ENCODE measurements around the gene CLDN6. TPM values are rescaled to one million over a fixed set of nuclear protein-coding genes. Genes with fewer than 3 reads are reported as not detected.

Gene CLDN6
- total RNA-seq, 5 donors from 2014 or later (not counting 1 experiment from before 2014, with no cell fraction given): 0.30 to 1.1 (median 0.85) TPM; not detected in 2

DNA sequence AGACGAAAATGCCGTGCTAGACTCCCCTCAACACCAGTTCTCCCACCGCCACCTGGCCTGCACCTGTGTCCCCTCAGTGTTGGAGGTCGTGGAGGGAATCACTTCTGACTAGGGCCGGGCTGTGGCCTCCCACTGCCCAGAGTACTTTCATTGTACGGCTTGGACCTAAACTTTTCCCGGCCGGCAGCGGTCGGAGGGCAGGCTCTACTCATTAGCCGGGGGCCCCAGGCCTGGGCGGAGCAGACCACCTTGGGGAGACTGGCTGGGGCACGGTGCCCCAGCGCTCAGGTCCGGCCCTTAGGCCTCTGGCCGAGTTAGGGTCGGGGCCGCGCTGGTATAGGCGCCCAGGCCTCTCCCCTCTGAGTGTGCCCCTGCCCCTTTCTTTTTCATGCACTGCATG lies 639 bp downstream of the CLDN6 start:
- 93% methylated on average over 20 of the region's 20 CpGs for WGBS (ENCODE audit: insufficient coverage)
- DNase-seq (no peak), ATAC-seq (replicated peaks in 1 of 4) (no peak)
- Mint-ChIP-seq H3K27ac (no peak overlapping the region), H3K4me1 (peaks cover 19 to 32% (median 28%) of the 10 kb centered on the region in 3 donors), H3K36me3 (no peaks in the 10 kb centered on the region), H3K27me3 (peaks cover 0 to 16% of the 10 kb centered on the region in 2 donors), H3K4me3 (no peak overlapping the region), H3K9me3 (no peaks in the 10 kb centered on the region)
- Histone ChIP-seq H3K27ac (ENCODE audit: low read length) (no peak overlapping the region), H3K4me3 (ENCODE audit: control insufficient read depth in 1 of 2, extremely low read depth in 1 of 2, low read length in 1 of 2) (no peak overlapping the region), H3K27me3 (replicated peaks in 1 of 2; ENCODE audit: control insufficient read depth in 2 of 2, extremely low read depth in 1 of 2, insufficient read depth in 2 of 2, low read length in 1 of 2) (peaks cover 0 to 42% of the 10 kb centered on the region in 2 experiments), H3K9me3 (no peaks in the 10 kb centered on the region), H3K4me1 (ENCODE audit: control insufficient read depth in 1 of 2, extremely low read depth in 1 of 2, insufficient read depth in 2 of 2, low read length in 2 of 2) (peaks cover 16 to 54% of the 10 kb centered on the region in 2 experiments), H3K36me3 (ENCODE audit: control insufficient read depth in 2 of 2, extremely low read depth in 1 of 2, insufficient read depth in 1 of 2, low read length in 1 of 2) (no peaks in the 10 kb centered on the region)
- CTCF ChIA-PET: no interaction called here
- POLR2A ChIA-PET: no interaction called here

DNA sequence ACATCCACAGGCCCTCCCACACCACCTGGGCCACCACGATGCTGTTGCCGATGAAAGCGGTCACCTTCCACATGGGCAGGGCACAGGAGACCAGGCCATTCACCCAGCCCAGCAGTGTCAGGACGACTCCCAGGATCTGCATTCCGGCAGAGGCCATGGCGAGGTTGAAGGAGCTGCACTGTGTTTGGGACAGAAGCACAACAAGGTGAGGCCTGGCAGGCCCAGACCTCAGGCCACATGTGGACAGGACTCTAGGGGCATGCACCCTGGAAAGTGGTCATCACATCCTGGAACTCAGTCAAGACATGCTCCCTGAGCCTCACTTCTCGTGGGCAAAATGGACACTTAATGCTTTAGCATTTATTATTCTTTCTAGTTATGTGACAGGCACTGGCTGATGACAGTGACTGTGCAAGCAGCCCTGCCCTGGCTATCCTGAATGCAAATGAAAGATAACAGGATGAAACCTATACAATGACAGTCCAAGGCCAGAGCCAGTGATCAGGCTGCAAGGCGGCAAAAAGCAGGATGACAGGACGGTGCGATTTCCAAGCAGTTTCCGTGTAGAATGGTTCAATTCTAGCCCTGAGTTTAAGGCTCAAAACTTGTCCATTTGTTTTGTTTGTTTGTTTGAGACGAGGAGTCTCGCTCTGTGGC lies 2.0 kb downstream of the CLDN6 start:
- H3K36me3 ChIP-seq (ENCODE audit: control insufficient read depth in 2 of 2, extremely low read depth in 1 of 2, insufficient read depth in 1 of 2, low read length in 1 of 2): no peaks in the 10 kb centered on the region
- H3K27ac ChIP-seq (ENCODE audit: low read length): no peak overlapping the region
- ChIA-PET CTCF (no interaction called here), POLR2A (no interaction called here)
- H3K4me3 ChIP-seq (ENCODE audit: control insufficient read depth in 1 of 2, extremely low read depth in 1 of 2, low read length in 1 of 2): no peak overlapping the region
- peaks cover 7 to 47% of the 10 kb centered on the region in 2 experiments for H3K4me1 ChIP-seq (ENCODE audit: control insufficient read depth in 1 of 2, extremely low read depth in 1 of 2, insufficient read depth in 2 of 2, low read length in 2 of 2)
- no peaks in the 10 kb centered on the region for H3K36me3 Mint-ChIP-seq
- H3K9me3 ChIP-seq: no peaks in the 10 kb centered on the region
- H3K27me3 ChIP-seq (replicated peaks in 1 of 2; ENCODE audit: control insufficient read depth in 2 of 2, extremely low read depth in 1 of 2, insufficient read depth in 2 of 2, low read length in 1 of 2): peaks cover 0 to 56% of the 10 kb centered on the region in 2 experiments
- peaks cover 0 to 20% of the 10 kb centered on the region in 2 donors for H3K27me3 Mint-ChIP-seq
- no peaks in the 10 kb centered on the region for H3K9me3 Mint-ChIP-seq
- no peak for ATAC-seq (replicated peaks in 1 of 4)
- H3K4me3 Mint-ChIP-seq: no peak overlapping the region
- peaks cover 6 to 19% (median 18%) of the 10 kb centered on the region in 3 donors for H3K4me1 Mint-ChIP-seq
- no peak overlapping the region for H3K27ac Mint-ChIP-seq
- DNase-seq: no peak
- 87% methylated on average over 9 of the region's 13 CpGs for WGBS (ENCODE audit: insufficient coverage)

DNA sequence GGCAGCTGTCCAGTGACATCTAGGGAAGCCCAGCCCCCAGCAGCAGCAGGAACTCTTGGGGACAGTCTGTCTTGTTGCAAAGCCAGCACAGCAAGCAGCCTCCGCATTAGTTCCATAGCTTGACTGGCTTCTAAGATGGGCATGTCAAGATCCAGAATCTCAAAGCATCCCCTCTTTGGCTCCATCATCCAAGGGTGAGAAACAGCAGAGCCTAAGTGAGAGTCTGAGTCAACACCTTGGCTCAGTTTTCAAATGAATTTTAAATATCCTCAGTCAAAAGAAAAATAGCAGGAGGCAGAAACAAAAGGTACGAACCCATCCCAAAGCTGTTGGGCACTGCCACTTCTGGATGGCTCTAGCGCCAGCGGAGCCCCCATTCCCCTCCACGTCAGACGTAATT lies 3.0 kb downstream of the CLDN6 start:
- WGBS (ENCODE audit: insufficient coverage): 88% methylated on average over 6 of the region's 6 CpGs
- POLR2A ChIA-PET: no interaction called here

DNA sequence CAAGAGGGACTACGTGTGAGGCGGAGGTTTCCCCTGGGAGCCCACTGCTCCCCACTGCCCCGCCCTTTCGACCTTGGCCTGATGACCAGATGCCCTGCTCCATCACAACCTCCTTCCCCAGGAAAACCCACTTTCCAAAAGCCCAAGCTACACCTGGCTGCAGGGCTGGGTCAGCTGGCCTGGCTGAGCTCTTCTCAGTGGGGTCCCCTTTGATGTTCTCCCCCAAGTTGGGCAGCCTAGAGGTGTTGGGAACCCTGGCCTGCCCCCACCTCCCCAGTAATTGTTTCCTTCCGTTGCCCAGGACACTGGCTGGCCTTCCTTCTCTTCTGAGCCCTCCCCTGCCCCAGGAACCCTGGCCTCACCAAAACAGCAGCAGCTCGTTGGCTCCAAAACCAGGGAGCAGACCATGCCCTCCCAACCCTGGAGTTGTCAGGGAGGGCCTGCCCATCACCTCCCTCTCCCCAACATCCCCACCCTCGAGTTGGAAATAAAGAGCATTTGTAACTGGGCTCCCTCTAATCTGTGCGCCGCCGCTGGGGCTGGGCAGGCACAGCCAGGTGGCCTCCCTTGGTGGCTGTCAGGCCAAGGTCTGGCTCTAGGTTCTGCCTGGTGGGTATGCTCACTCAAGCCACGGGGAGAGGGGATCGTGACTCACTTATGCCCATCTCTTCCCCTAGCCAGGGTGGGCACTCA lies 3.8 kb downstream of the CLDN6 start:
- 69% methylated on average over 7 of the region's 12 CpGs for WGBS (ENCODE audit: insufficient coverage)
- no peaks in the 10 kb centered on the region for H3K9me3 Mint-ChIP-seq
- no peak overlapping the region for H3K27ac Mint-ChIP-seq
- Histone ChIP-seq H3K9me3 (no peaks in the 10 kb centered on the region), H3K27ac (ENCODE audit: low read length) (no peak overlapping the region), H3K27me3 (replicated peaks in 1 of 2; ENCODE audit: control insufficient read depth in 2 of 2, extremely low read depth in 1 of 2, insufficient read depth in 2 of 2, low read length in 1 of 2) (peaks cover 0 to 69% of the 10 kb centered on the region in 2 experiments), H3K4me1 (ENCODE audit: control insufficient read depth in 1 of 2, extremely low read depth in 1 of 2, insufficient read depth in 2 of 2, low read length in 2 of 2) (peaks cover 0 to 31% of the 10 kb centered on the region in 2 experiments), H3K4me3 (ENCODE audit: control insufficient read depth in 1 of 2, extremely low read depth in 1 of 2, low read length in 1 of 2) (no peak overlapping the region), H3K36me3 (ENCODE audit: control insufficient read depth in 2 of 2, extremely low read depth in 1 of 2, insufficient read depth in 1 of 2, low read length in 1 of 2) (no peaks in the 10 kb centered on the region)
- peaks cover 0 to 19% of the 10 kb centered on the region in 2 donors for H3K27me3 Mint-ChIP-seq
- no peak for DNase-seq
- ATAC-seq (replicated peaks in 1 of 4): no peak
- ChIA-PET CTCF (interaction anchor here in 1 of 2 donors (0.6 kb wide), 1 partner anchor 65 kb away, joined by 3 read pairs; no protein-coding TSS in a partner anchor), POLR2A (no interaction called here)
- no peaks in the 10 kb centered on the region for H3K36me3 Mint-ChIP-seq
- H3K4me1 Mint-ChIP-seq: peaks cover 0 to 10% (median 8%) of the 10 kb centered on the region in 3 donors
- H3K4me3 Mint-ChIP-seq: no peak overlapping the region

More for the DNA sequence above, 3.0 kb downstream of the CLDN6 start:
- DNase-seq (no peak), ATAC-seq (replicated peaks in 1 of 4) (no peak)
- H3K27ac ChIP-seq (ENCODE audit: low read length): no peak overlapping the region
- peaks cover 0 to 63% of the 10 kb centered on the region in 2 experiments for H3K27me3 ChIP-seq (replicated peaks in 1 of 2; ENCODE audit: control insufficient read depth in 2 of 2, extremely low read depth in 1 of 2, insufficient read depth in 2 of 2, low read length in 1 of 2)
- Mint-ChIP-seq H3K4me3 (no peak overlapping the region), H3K4me1 (peaks cover 3 to 14% (median 14%) of the 10 kb centered on the region in 3 donors), H3K27me3 (peaks cover 0 to 20% of the 10 kb centered on the region in 2 donors), H3K27ac (no peak overlapping the region), H3K9me3 (no peaks in the 10 kb centered on the region), H3K36me3 (no peaks in the 10 kb centered on the region)
- no peak overlapping the region for H3K4me3 ChIP-seq (ENCODE audit: control insufficient read depth in 1 of 2, extremely low read depth in 1 of 2, low read length in 1 of 2)
- peaks cover 2 to 38% of the 10 kb centered on the region in 2 experiments for H3K4me1 ChIP-seq (ENCODE audit: control insufficient read depth in 1 of 2, extremely low read depth in 1 of 2, insufficient read depth in 2 of 2, low read length in 2 of 2)
- CTCF ChIA-PET: no interaction called here
- H3K36me3 ChIP-seq (ENCODE audit: control insufficient read depth in 2 of 2, extremely low read depth in 1 of 2, insufficient read depth in 1 of 2, low read length in 1 of 2): no peaks in the 10 kb centered on the region
- no peaks in the 10 kb centered on the region for H3K9me3 ChIP-seq

DNA sequence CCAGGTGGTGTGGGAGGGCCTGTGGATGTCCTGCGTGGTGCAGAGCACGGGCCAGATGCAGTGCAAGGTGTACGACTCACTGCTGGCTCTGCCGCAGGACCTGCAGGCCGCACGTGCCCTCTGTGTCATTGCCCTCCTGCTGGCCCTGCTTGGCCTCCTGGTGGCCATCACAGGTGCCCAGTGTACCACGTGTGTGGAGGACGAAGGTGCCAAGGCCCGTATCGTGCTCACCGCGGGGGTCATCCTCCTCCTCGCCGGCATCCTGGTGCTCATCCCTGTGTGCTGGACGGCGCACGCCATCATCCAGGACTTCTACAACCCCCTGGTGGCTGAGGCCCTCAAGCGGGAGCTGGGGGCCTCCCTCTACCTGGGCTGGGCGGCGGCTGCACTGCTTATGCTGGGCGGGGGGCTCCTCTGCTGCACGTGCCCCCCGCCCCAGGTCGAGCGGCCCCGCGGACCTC lies 4.5 kb downstream of the CLDN6 start:
- ChIA-PET CTCF (interaction anchor here in 1 of 2 donors (0.6 kb wide), 1 partner anchor 64 kb away, joined by 3 read pairs; no protein-coding TSS in a partner anchor), POLR2A (no interaction called here)
- peaks cover 0 to 68% of the 10 kb centered on the region in 2 experiments for H3K27me3 ChIP-seq (replicated peaks in 1 of 2; ENCODE audit: control insufficient read depth in 2 of 2, extremely low read depth in 1 of 2, insufficient read depth in 2 of 2, low read length in 1 of 2)
- H3K36me3 ChIP-seq (ENCODE audit: control insufficient read depth in 2 of 2, extremely low read depth in 1 of 2, insufficient read depth in 1 of 2, low read length in 1 of 2): no peaks in the 10 kb centered on the region
- WGBS (ENCODE audit: insufficient coverage): 90% methylated on average over 27 of the region's 27 CpGs
- DNase-seq (no peak), ATAC-seq (replicated peaks in 1 of 4) (no peak)
- Mint-ChIP-seq H3K4me3 (no peak overlapping the region), H3K27ac (no peak overlapping the region), H3K36me3 (no peaks in the 10 kb centered on the region), H3K27me3 (peaks cover 0 to 19% of the 10 kb centered on the region in 2 donors), H3K9me3 (no peaks in the 10 kb centered on the region), H3K4me1 (peaks cover 5 to 13% (median 11%) of the 10 kb centered on the region in 3 donors)
- H3K4me3 ChIP-seq (ENCODE audit: control insufficient read depth in 1 of 2, extremely low read depth in 1 of 2, low read length in 1 of 2): no peak overlapping the region
- no peak overlapping the region for H3K27ac ChIP-seq (ENCODE audit: low read length)
- H3K9me3 ChIP-seq: no peaks in the 10 kb centered on the region
- H3K4me1 ChIP-seq (ENCODE audit: control insufficient read depth in 1 of 2, extremely low read depth in 1 of 2, insufficient read depth in 2 of 2, low read length in 2 of 2): peaks cover 4 to 31% of the 10 kb centered on the region in 2 experiments

DNA sequence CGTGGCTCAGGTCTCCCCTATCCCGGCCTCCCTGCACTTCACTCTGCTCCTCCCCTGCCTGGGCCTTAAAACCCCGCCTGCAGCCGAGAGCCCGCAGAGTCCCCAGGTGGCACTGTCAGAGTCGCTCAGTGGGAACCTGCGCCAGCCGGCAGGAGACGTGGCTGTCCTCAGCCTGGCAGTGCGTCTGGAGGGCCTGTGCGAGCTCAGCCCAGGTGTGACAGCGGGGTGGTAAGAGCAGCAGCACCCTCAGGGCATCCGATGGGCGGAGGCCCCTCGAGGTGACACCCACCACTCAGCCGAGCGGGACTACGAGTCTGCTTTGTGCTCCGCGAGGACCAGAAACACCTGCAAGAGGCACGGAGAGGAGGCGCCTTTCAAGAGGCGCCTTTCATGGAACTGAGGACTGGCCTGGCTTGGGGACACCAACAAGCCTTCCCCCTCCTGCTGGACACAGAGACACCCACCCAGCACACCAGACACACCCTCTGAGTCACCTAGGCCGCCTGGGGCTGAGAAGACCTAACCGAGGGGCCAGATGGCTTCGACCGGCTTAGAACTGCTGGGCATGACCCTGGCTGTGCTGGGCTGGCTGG lies 5.1 kb downstream of the CLDN6 start, which contains the start of gene CLDN9:
TSS of gene CLDN9 (plus strand) at position 96 of the 593 bp plus-strand sequence. CDS start at position 536, 440 bp downstream.
- ATAC-seq (replicated peaks in 1 of 4): peak; percentile 27 to 69 (median 34)
- no peak within 1 kb of the TSS for H3K27ac ChIP-seq (ENCODE audit: low read length)
- H3K36me3 Mint-ChIP-seq: no peaks in the 10 kb centered on the region
- ChIA-PET POLR2A (no interaction called here), CTCF (no interaction called here)
- H3K4me1 ChIP-seq (ENCODE audit: control insufficient read depth in 1 of 2, extremely low read depth in 1 of 2, insufficient read depth in 2 of 2, low read length in 2 of 2): peaks cover 10 to 31% of the 10 kb centered on the region in 2 experiments
- peak in 1 of 35 experiments; percentile 29 for DNase-seq
- H3K27me3 Mint-ChIP-seq: peaks cover 0 to 19% of the 10 kb centered on the region in 2 donors
- no peak within 1 kb of the TSS for H3K4me3 Mint-ChIP-seq
- H3K4me1 Mint-ChIP-seq: peaks cover 11 to 16% (median 12%) of the 10 kb centered on the region in 3 donors
- H3K9me3 Mint-ChIP-seq: no peaks in the 10 kb centered on the region
- no peak within 1 kb of the TSS for H3K4me3 ChIP-seq (ENCODE audit: control insufficient read depth in 1 of 2, extremely low read depth in 1 of 2, low read length in 1 of 2)
- no peaks in the 10 kb centered on the region for H3K36me3 ChIP-seq (ENCODE audit: control insufficient read depth in 2 of 2, extremely low read depth in 1 of 2, insufficient read depth in 1 of 2, low read length in 1 of 2)
- WGBS (ENCODE audit: insufficient coverage): 64% methylated on average over 27 of the region's 27 CpGs
- no peak within 1 kb of the TSS for H3K27ac Mint-ChIP-seq
- H3K27me3 ChIP-seq (replicated peaks in 1 of 2; ENCODE audit: control insufficient read depth in 2 of 2, extremely low read depth in 1 of 2, insufficient read depth in 2 of 2, low read length in 1 of 2): peaks cover 0 to 66% of the 10 kb centered on the region in 2 experiments
- H3K9me3 ChIP-seq: no peaks in the 10 kb centered on the region

Data from T-cell (primary cell).